HG03139 (cell line): Measurements from ENCODE around the gene NHERF2.

Experiments used
- ATAC-seq: cut with Tn5 transposase; IDR thresholded peaks from one replicate; pipeline ENCODE4 v1.9.1; 2021; ENCODE audit not compliant: unreplicated experiment

Gene NHERF2

GRCh38 chr16:2056681-2057407 lies 30.1 kb downstream of the NHERF2 start:
- no peak for ATAC-seq

GRCh38 chr16:2057438-2057837 lies 30.7 kb downstream of the NHERF2 start:
- no peak for ATAC-seq

GRCh38 chr16:2058420-2058819 lies 31.7 kb downstream of the NHERF2 start:
- no peak for ATAC-seq

GRCh38 chr16:2058872-2059271 lies 32.2 kb downstream of the NHERF2 start:
- ATAC-seq: no peak

GRCh38 chr16:2060346-2060745 lies 33.6 kb downstream of the NHERF2 start:
- ATAC-seq: no peak

GRCh38 chr16:2061023-2061422 lies 34.3 kb downstream of the NHERF2 start:
- no peak for ATAC-seq

GRCh38 chr16:2061526-2061925 lies 34.8 kb downstream of the NHERF2 start:
- no peak for ATAC-seq

GRCh38 chr16:2062801-2063200 lies 36.1 kb downstream of the NHERF2 start:
- no peak for ATAC-seq

GRCh38 chr16:2063861-2064260 lies 37.2 kb downstream of the NHERF2 start:
- ATAC-seq: no peak

- no peak for ATAC-seq
Measured at GRCh38 chr16:2064368-2064945, 37.8 kb downstream of the NHERF2 start.

GRCh38 chr16:2066139-2066538 lies 39.4 kb downstream of the NHERF2 start:
- ATAC-seq: no peak

GRCh38 chr16:2070576-2071453 lies 44.1 kb downstream of the NHERF2 start:
- no peak for ATAC-seq

GRCh38 chr16:2071454-2072202 lies 44.9 kb downstream of the NHERF2 start:
- ATAC-seq: no peak

GRCh38 chr16:2072926-2073325 lies 46.2 kb downstream of the NHERF2 start:
- no peak for ATAC-seq

- no peak for ATAC-seq
Measured at GRCh38 chr16:2074071-2074470, 47.4 kb downstream of the NHERF2 start.

- no peak for ATAC-seq
Measured at GRCh38 chr16:2075631-2076030, 48.9 kb downstream of the NHERF2 start.

- ATAC-seq: no peak
Measured at GRCh38 chr16:2076072-2076865, 49.6 kb downstream of the NHERF2 start.

GRCh38 chr16:2077016-2077415 lies 50.3 kb downstream of the NHERF2 start:
- no peak for ATAC-seq

- no peak for ATAC-seq
Measured at GRCh38 chr16:2077696-2078095, 51.0 kb downstream of the NHERF2 start.

- ATAC-seq: no peak
Measured at GRCh38 chr16:2078096-2078495, 51.4 kb downstream of the NHERF2 start.
